GM20000 (cell line): ENCODE measurements around the gene SEC16B.

Experiments
- DNase-seq: peaks from one replicate; pipeline ENCODE4 v3.0.0; 2012; ENCODE audit warnings: low spot score
- TF ChIP-seq, protein P1 (sequence below): IDR thresholded peaks from 2 replicates; pipeline ENCODE4 v1.5.1; 2012; ENCODE audit warnings: mild to moderate bottlenecking, control low read depth; ENCODE audit errors: extremely low read depth, missing control alignments

SEC16B gene

DNA sequence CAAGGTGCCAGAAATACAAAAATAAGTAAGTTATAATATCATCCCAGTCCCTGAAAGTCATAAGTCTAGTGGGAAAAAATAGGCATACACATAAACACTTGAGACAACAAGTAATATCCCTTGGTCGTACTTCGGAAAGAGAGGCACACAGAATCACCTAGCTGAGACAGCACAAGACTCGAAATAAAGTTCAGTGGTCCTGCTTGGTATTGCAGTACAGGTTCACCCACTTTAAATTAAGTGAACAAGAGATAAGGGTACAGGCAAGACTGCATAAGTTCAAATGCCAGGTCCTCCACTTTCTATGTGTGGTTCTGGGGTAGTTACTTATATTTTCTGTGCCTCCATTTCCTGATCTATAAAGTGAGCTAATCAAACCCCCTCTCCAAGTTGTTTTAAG is 47.6 kb downstream of the SEC16B start:
- DNase-seq: no peak

GRCh38 chr1:177921590-177921989 is 48.3 kb downstream of the SEC16B start:
- no peak for DNase-seq
- TF ChIP-seq, protein P1, sequence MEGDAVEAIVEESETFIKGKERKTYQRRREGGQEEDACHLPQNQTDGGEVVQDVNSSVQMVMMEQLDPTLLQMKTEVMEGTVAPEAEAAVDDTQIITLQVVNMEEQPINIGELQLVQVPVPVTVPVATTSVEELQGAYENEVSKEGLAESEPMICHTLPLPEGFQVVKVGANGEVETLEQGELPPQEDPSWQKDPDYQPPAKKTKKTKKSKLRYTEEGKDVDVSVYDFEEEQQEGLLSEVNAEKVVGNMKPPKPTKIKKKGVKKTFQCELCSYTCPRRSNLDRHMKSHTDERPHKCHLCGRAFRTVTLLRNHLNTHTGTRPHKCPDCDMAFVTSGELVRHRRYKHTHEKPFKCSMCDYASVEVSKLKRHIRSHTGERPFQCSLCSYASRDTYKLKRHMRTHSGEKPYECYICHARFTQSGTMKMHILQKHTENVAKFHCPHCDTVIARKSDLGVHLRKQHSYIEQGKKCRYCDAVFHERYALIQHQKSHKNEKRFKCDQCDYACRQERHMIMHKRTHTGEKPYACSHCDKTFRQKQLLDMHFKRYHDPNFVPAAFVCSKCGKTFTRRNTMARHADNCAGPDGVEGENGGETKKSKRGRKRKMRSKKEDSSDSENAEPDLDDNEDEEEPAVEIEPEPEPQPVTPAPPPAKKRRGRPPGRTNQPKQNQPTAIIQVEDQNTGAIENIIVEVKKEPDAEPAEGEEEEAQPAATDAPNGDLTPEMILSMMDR: no peak

More for the DNA sequence above, 47.6 kb downstream of the SEC16B start:
- TF ChIP-seq, protein P1: no peak

GRCh38 chr1:177920091-177920490 is 49.8 kb downstream of the SEC16B start:
- no peak for DNase-seq
- TF ChIP-seq, protein P1: no peak

DNA sequence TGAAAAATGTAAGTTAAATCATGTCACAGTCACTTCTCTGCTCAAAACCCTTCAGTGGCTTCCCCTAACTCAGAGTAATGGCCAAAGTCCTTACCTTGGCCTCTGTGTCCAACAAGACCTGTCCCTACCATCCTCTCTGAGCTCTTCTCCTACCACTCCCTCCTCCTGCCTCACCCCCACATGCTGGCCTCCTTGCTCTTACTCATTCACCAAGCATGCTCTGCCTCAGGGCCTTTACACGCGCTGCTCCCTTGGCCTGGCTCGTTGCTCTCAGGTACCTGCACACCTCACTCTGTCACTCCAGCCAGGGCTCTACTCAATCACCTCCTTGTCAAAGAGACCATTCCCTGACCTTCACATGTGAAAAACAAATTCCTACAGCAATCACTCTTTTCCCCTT is 54.2 kb downstream of the SEC16B start:
- TF ChIP-seq, protein P1: no peak
- DNase-seq: no peak

- TF ChIP-seq, protein P1: no peak
- DNase-seq: no peak
Measured at GRCh38 chr1:177914603-177915002, 55.3 kb downstream of the SEC16B start.

DNA sequence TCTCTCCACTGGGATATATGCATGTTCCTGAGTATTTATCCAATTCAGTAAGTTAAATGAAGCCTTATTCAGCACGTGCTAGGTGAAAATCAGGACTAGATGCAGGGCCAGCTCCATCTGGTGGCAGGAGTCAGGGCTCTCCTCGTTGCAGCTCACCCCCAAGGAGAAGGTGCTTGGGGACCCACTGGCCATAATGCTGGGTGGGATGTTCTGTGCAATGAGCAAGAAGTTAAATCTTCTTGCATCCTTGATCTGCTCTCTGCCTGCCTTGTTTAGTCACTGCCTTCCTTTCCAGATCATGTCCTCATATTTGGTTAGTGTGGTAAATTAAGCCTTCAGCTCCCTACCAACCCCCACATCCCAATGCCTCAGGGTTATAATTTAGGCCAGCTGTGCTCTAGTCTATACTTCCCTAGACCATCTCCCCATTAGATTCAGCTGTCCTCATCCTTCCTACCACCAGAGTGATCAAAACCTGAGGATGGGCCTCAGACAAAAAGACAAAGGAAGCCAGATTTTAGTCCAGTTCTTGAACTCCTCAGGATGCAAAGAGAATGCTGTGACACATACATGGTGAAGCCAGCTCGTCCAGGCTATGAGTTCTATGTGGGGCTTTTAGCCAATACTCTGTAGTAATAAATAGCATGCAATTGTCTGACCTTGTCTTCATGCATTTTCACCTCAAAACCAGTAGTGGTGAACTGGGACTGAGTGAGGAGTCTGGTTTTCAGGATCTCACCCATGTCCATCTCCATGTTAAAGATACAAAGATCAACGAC is 55.9 kb downstream of the SEC16B start:
- no peak for DNase-seq
- TF ChIP-seq, protein P1: no peak

- TF ChIP-seq, protein P1: no peak
- DNase-seq: no peak
Measured at GRCh38 chr1:177912991-177913390, 56.9 kb downstream of the SEC16B start.
